ENCODE measurements around the gene ATP11B. TPM values are rescaled to one million over a fixed set of nuclear protein-coding genes. Genes with fewer than 3 reads are reported as not detected.

The ATP11B gene
- total and polyA plus RNA-seq, 9 of the 15 experiments (the other 6 are each of a cell fraction or from before 2014, with no cell fraction given), result 11.9 to 68.7 (median 41.8) TPM

DNA sequence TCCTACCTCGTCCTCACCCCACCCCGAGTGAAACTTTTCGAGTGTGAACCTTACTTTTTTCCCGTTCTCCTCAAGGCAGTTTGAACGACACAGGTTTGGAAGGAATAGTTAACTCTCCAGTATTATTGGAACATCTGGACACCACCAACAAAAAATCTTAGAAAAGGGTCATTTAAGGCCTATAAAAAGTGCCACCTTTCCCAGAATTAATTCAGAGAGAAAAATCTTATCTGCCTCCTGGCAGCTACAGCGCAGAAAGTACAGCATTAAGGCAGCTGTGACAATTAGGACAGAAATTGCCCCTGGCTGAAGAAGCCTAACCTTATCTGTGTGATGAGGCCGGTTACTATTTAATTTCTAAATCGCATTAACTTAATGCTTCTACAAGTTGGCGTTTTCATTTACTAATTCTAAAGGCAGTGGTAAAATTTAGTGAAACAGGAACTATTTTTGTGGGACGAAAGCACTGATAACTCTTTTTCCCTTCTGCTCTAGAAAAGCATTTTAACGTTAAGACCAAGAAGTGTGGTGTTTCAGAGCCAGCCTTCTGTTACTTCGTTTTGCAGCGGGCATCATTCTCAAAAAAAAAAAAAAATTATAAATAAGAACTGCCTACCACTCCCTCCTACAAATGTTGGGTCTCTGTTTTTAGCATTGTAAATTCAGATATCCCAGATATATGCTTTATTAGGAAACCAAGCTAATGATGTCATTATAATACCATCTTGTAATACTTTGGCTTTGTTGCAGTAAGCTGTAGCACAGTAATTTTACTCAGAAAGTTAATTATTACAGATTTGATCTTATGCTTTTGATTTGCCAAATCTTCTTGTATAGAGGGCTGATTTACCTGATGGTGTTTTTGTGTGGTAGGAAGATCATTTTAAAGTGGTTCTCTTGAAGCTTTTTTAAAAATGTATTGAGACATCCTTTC is 1.4 kb downstream of the ATP11B start (continued):
- TF ChIP-seq, protein P1, sequence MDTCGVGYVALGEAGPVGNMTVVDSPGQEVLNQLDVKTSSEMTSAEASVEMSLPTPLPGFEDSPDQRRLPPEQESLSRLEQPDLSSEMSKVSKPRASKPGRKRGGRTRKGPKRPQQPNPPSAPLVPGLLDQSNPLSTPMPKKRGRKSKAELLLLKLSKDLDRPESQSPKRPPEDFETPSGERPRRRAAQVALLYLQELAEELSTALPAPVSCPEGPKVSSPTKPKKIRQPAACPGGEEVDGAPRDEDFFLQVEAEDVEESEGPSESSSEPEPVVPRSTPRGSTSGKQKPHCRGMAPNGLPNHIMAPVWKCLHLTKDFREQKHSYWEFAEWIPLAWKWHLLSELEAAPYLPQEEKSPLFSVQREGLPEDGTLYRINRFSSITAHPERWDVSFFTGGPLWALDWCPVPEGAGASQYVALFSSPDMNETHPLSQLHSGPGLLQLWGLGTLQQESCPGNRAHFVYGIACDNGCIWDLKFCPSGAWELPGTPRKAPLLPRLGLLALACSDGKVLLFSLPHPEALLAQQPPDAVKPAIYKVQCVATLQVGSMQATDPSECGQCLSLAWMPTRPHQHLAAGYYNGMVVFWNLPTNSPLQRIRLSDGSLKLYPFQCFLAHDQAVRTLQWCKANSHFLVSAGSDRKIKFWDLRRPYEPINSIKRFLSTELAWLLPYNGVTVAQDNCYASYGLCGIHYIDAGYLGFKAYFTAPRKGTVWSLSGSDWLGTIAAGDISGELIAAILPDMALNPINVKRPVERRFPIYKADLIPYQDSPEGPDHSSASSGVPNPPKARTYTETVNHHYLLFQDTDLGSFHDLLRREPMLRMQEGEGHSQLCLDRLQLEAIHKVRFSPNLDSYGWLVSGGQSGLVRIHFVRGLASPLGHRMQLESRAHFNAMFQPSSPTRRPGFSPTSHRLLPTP (IDR thresholded peaks at IDR 0.05; ENCODE audit: borderline replicate concordance, extremely low read depth, insufficient read length), result no peak
- TF ChIP-seq EP400 (IDR thresholded peaks at IDR 0.05) (0 out of 2 replicates have a peak, but pooled peaks have one; percentile 20), ZKSCAN8 (CRISPR knock-in tag; IDR thresholded peaks at IDR 0.05) (no peak), CHCHD3 (CRISPR knock-in tag; IDR thresholded peaks at IDR 0.05) (no peak), HDAC1 (IDR thresholded peaks at IDR 0.05) (peak in 1 of 2 experiments; percentile 3; a peak in 1 of 4 replicates), EHMT2 (IDR thresholded peaks at IDR 0.05) (no peak), SMARCE1 (IDR thresholded peaks at IDR 0.05) (no peak; the same call in 1 of the 2 replicates), TRIM28 (IDR thresholded peaks at IDR 0.05) (no peak), TAL1 (IDR thresholded peaks at IDR 0.05) (peak; percentile 35; the same call in 1 of the 2 replicates), TAF1 (IDR thresholded peaks at IDR 0.05; ENCODE audit: control insufficient read depth, extremely low read depth, insufficient read depth, low read length, severe bottlenecking) (no peak), ZNF431 (CRISPR knock-in tag; IDR thresholded peaks at IDR 0.05) (no peak), MCM2 (IDR thresholded peaks at IDR 0.05; ENCODE audit: low read depth) (no peak), ZNF830 (CRISPR knock-in tag; IDR thresholded peaks at IDR 0.05) (no peak), NCOR1 (IDR thresholded peaks at IDR 0.05) (peak; percentile 13; the same call in 1 of the 2 replicates), TSC22D4 (tag; IDR thresholded peaks at IDR 0.05) (no peak), ATF7 (IDR thresholded peaks at IDR 0.05) (peak; percentile 45; the same call in 1 of the 2 replicates), NR4A1 (CRISPR knock-in tag; IDR thresholded peaks at IDR 0.05) (no peak), NR4A1 (tag; IDR thresholded peaks at IDR 0.05) (no peak)
- TF ChIP-seq, protein P2, sequence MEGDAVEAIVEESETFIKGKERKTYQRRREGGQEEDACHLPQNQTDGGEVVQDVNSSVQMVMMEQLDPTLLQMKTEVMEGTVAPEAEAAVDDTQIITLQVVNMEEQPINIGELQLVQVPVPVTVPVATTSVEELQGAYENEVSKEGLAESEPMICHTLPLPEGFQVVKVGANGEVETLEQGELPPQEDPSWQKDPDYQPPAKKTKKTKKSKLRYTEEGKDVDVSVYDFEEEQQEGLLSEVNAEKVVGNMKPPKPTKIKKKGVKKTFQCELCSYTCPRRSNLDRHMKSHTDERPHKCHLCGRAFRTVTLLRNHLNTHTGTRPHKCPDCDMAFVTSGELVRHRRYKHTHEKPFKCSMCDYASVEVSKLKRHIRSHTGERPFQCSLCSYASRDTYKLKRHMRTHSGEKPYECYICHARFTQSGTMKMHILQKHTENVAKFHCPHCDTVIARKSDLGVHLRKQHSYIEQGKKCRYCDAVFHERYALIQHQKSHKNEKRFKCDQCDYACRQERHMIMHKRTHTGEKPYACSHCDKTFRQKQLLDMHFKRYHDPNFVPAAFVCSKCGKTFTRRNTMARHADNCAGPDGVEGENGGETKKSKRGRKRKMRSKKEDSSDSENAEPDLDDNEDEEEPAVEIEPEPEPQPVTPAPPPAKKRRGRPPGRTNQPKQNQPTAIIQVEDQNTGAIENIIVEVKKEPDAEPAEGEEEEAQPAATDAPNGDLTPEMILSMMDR (IDR thresholded peaks at IDR 0.05 in 2 of 3, conservative IDR thresholded peaks at IDR 0.05 in 1 of 3; ENCODE audit: insufficient read depth in 2 of 3, low read depth in 1 of 3, low read length in 3 of 3), result no peak
- TF ChIP-seq, protein P3, sequence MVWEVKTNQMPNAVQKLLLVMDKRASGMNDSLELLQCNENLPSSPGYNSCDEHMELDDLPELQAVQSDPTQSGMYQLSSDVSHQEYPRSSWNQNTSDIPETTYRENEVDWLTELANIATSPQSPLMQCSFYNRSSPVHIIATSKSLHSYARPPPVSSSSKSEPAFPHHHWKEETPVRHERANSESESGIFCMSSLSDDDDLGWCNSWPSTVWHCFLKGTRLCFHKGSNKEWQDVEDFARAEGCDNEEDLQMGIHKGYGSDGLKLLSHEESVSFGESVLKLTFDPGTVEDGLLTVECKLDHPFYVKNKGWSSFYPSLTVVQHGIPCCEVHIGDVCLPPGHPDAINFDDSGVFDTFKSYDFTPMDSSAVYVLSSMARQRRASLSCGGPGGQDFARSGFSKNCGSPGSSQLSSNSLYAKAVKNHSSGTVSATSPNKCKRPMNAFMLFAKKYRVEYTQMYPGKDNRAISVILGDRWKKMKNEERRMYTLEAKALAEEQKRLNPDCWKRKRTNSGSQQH (CRISPR knock-in tag; IDR thresholded peaks at IDR 0.05), result no peak
- TF ChIP-seq, protein P4, sequence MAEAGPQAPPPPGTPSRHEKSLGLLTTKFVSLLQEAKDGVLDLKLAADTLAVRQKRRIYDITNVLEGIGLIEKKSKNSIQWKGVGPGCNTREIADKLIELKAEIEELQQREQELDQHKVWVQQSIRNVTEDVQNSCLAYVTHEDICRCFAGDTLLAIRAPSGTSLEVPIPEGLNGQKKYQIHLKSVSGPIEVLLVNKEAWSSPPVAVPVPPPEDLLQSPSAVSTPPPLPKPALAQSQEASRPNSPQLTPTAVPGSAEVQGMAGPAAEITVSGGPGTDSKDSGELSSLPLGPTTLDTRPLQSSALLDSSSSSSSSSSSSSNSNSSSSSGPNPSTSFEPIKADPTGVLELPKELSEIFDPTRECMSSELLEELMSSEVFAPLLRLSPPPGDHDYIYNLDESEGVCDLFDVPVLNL (CRISPR knock-in tag; IDR thresholded peaks at IDR 0.05; ENCODE audit: low read depth), result no peak
